ENCODE measurements around the gene HIVEP2.

DNA sequence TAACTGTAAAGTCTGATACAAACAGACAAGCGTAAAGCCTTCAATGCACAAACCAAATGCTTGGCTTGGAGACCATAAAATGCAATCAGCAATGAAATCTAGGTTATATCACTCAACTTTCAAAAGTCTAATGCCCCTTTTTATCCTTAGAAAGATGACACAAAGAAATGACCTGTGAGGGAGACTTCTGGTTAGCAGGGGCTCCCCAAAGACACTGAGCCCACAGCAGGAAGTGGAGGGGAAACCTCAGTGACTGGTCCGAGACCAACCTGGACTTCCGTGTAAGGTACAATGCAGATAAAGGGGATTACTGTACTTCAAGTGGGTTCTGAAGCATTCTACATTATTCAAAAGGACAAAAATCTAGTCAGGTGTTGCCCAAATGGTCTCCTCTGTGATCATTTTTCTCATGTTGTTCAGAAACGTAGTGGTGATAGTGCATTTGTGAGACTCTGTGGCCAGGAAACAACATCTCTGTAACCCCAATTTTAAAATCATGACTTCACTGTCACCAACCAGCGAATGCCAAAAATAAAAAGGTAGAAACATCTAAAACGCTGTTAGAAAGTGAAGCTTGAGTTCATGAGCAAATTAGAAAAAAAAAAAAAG lies 88.2 kb downstream of the HIVEP2 start:
- TF ChIP-seq YY1 (IDR thresholded peaks at IDR 0.05; ENCODE audit: insufficient read depth, insufficient read length): no peak
- no peak for TF ChIP-seq SUZ12 (IDR thresholded peaks at IDR 0.05; ENCODE audit: extremely low read depth, insufficient read depth, insufficient read length)
- TF ChIP-seq ZNF274 (IDR thresholded peaks at IDR 0.05; ENCODE audit: low read depth, low read length): no peak
